HCT116 (cell line): ENCODE measurements around the gene SEC23IP.

Experiments
- EZH2 ChIP-seq: fragments of 200-600 bp; sonication (generic); IDR thresholded peaks from 2 replicates; pipeline ENCODE4 v1.6.1; 2017; ENCODE audit warnings: antibody characterized with exemption, mixed run types
- EZH2phosphoT487 ChIP-seq: fragments of 200-600 bp; IDR thresholded peaks from 2 replicates; pipeline ENCODE4 v1.6.1; 2018; ENCODE audit warnings: antibody characterized with exemption, borderline replicate concordance
- JUND ChIP-seq: IDR thresholded peaks from 2 replicates; pipeline ENCODE4 v1.6.1; 2012
- POLR2A ChIP-seq: IDR thresholded peaks from 2 replicates; pipeline ENCODE4 v1.7.0; 2011; ENCODE audit warnings: borderline replicate concordance; ENCODE audit not compliant: insufficient read depth, insufficient read length; ENCODE audit errors: extremely low read depth
- POLR2AphosphoS5 ChIP-seq: IDR thresholded peaks from 2 replicates; pipeline ENCODE4 v1.6.1; 2011; ENCODE audit warnings: mild to moderate bottlenecking, low read depth, low read length, moderate library complexity
- SIN3A ChIP-seq: IDR thresholded peaks from 2 replicates; pipeline ENCODE4 v1.6.1; 2012; ENCODE audit warnings: low read depth
- SP1 ChIP-seq: IDR thresholded peaks from 2 replicates; pipeline ENCODE4 v1.6.1; 2012; ENCODE audit warnings: low read depth
- SRF ChIP-seq: IDR thresholded peaks from 2 replicates; pipeline ENCODE4 v1.6.1; 2012; ENCODE audit warnings: low read depth
- ZNF274 ChIP-seq: fragments of 200-500 bp; sonication (Bioruptor generic); IDR thresholded peaks from 2 replicates; pipeline ENCODE4 v1.6.1; 2014; ENCODE audit warnings: mild to moderate bottlenecking, low read depth, low read length, inconsistent platforms
- TF ChIP-seq, protein P1 (sequence below), 3 experiments: fragments of 200-600 bp in 1 of 3; sonication (generic) in 1 of 3; IDR thresholded peaks in 2 of 3; conservative IDR thresholded peaks in 1 of 3; 2 replicates each; pipeline ENCODE4 v1.5.1; 2012 to 2017; ENCODE audit warnings: low read depth in 2 of 3, low read length in 2 of 3, antibody characterized with exemption in 1 of 3, borderline replicate concordance in 1 of 3, control low read depth in 1 of 3, mild to moderate bottlenecking in 1 of 3, mixed read lengths in 1 of 3, mixed run types in 1 of 3, moderate library complexity in 1 of 3; ENCODE audit not compliant: insufficient read depth in 1 of 3
- TF ChIP-seq, protein P2 (sequence below): IDR thresholded peaks from 2 replicates; pipeline ENCODE4 v1.6.1; 2012
- TF ChIP-seq, protein P3 (sequence below): IDR thresholded peaks from 2 replicates; pipeline ENCODE4 v1.6.1; 2011; ENCODE audit warnings: mild to moderate bottlenecking, low read length, moderate library complexity; ENCODE audit not compliant: insufficient replicate concordance; ENCODE audit errors: extremely low read depth

DNA sequence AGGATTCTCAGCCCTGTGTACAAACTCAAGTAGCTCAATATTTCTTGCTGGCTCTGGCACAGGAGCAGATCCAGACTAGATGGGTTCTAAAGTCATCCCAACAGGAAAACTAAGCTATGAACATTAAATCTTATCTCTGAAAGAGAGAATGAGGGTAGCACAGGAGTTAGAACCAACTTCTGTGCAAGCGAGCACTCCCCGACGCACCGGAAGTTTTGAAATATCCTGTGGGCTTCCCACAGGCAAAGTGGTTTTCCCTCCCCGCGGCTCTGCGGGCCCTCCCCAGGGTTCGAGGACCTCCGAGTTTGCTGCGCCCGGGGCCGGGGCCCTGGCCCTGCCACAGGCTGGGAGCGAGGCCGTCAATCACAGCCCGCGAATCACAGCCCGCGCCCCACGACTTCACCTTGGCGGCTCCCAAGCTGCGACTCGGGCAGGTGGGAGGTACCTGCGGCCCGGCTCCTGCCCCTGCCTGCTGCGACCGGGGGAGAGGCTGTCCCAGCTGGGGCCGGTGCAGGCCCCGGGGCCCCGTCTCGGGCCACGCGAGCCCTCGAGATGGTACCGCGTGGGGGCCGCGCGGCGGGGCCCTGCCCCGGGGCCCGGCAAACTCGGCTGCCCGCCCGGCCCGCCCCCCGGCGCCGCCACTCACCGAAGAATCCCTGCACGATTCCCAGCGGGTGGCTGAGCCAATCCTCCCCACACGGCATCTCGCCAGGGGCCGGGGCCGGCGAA is 20.5 kb upstream of the SEC23IP start:
- no peak for TF ChIP-seq JUND
- TF ChIP-seq SP1 = no peak
- TF ChIP-seq, protein P1, sequence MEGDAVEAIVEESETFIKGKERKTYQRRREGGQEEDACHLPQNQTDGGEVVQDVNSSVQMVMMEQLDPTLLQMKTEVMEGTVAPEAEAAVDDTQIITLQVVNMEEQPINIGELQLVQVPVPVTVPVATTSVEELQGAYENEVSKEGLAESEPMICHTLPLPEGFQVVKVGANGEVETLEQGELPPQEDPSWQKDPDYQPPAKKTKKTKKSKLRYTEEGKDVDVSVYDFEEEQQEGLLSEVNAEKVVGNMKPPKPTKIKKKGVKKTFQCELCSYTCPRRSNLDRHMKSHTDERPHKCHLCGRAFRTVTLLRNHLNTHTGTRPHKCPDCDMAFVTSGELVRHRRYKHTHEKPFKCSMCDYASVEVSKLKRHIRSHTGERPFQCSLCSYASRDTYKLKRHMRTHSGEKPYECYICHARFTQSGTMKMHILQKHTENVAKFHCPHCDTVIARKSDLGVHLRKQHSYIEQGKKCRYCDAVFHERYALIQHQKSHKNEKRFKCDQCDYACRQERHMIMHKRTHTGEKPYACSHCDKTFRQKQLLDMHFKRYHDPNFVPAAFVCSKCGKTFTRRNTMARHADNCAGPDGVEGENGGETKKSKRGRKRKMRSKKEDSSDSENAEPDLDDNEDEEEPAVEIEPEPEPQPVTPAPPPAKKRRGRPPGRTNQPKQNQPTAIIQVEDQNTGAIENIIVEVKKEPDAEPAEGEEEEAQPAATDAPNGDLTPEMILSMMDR (IDR thresholded peaks at IDR 0.05 in 2 of 3, conservative IDR thresholded peaks at IDR 0.05 in 1 of 3; ENCODE audit: borderline replicate concordance in 1 of 3, insufficient read depth in 1 of 3, low read depth in 2 of 3, low read length in 2 of 3) = no peak
- no peak for TF ChIP-seq EZH2phosphoT487
- TF ChIP-seq, protein P2, sequence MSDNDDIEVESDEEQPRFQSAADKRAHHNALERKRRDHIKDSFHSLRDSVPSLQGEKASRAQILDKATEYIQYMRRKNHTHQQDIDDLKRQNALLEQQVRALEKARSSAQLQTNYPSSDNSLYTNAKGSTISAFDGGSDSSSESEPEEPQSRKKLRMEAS = no peak
- no peak for TF ChIP-seq EZH2
- TF ChIP-seq POLR2AphosphoS5 = 0 out of 2 replicates have a peak, but pooled peaks have one; percentile 34
- no peak for TF ChIP-seq SIN3A
- no peak for TF ChIP-seq POLR2A
- TF ChIP-seq ZNF274 = no peak
- TF ChIP-seq SRF = no peak
- TF ChIP-seq, protein P3, sequence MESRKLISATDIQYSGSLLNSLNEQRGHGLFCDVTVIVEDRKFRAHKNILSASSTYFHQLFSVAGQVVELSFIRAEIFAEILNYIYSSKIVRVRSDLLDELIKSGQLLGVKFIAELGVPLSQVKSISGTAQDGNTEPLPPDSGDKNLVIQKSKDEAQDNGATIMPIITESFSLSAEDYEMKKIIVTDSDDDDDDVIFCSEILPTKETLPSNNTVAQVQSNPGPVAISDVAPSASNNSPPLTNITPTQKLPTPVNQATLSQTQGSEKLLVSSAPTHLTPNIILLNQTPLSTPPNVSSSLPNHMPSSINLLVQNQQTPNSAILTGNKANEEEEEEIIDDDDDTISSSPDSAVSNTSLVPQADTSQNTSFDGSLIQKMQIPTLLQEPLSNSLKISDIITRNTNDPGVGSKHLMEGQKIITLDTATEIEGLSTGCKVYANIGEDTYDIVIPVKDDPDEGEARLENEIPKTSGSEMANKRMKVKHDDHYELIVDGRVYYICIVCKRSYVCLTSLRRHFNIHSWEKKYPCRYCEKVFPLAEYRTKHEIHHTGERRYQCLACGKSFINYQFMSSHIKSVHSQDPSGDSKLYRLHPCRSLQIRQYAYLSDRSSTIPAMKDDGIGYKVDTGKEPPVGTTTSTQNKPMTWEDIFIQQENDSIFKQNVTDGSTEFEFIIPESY = no peak
